ENCODE measurements around the gene TAGLN2. TPM values are rescaled to one million over a fixed set of nuclear protein-coding genes. Genes with fewer than 3 reads are reported as not detected.
"Not testable (repeated sequence)": the region's sequence is repeated elsewhere in the genome, so short reads cannot be mapped to it uniquely, and the experiment has no call there.

TAGLN2 gene
- polyA plus RNA-seq, 12 donors: 150 to 239 (median 173) TPM; not detected in 1

- no peak for DNase-seq
These were observed 18.3 kb downstream of the TAGLN2 start for GRCh38 chr1:159906960-159907359.

GRCh38 chr1:159904036-159904435 is 21.3 kb downstream of the TAGLN2 start:
- DNase-seq: not testable (repeated sequence)

GRCh38 chr1:159902541-159902940 is 22.8 kb downstream of the TAGLN2 start:
- DNase-seq: no peak

GRCh38 chr1:159900755-159901360 is 24.4 kb downstream of the TAGLN2 start:
- DNase-seq: no peak

- peak; percentile 59 for DNase-seq
These were observed 25.1 kb downstream of the TAGLN2 start, which contains the start of gene CFAP45 for GRCh38 chr1:159900086-159900680. TSS of gene CFAP45 (minus strand) at chr1:159900165. CDS start at chr1:159900098, 67 bp downstream.

GRCh38 chr1:159899634-159900033 is 25.7 kb downstream of the TAGLN2 start:
- not testable (repeated sequence) for DNase-seq

- no peak for DNase-seq
These were observed 26.8 kb downstream of the TAGLN2 start for GRCh38 chr1:159898527-159898926.

- no peak for DNase-seq
These were observed 27.3 kb downstream of the TAGLN2 start for GRCh38 chr1:159897962-159898361.

GRCh38 chr1:159896546-159896930 is 28.8 kb downstream of the TAGLN2 start:
- DNase-seq: no peak

GRCh38 chr1:159895836-159896545 is 29.3 kb downstream of the TAGLN2 start:
- DNase-seq: peak; percentile 46

GRCh38 chr1:159895286-159895685 is 30.0 kb downstream of the TAGLN2 start:
- DNase-seq: no peak

GRCh38 chr1:159892944-159893343 is 32.4 kb downstream of the TAGLN2 start:
- no peak for DNase-seq

GRCh38 chr1:159891275-159892157 is 33.8 kb downstream of the TAGLN2 start:
- peak; percentile 63 for DNase-seq

- DNase-seq: no peak
These were observed 34.9 kb downstream of the TAGLN2 start for GRCh38 chr1:159890390-159890789.

GRCh38 chr1:159889821-159890252 is 35.5 kb downstream of the TAGLN2 start:
- DNase-seq: peak; percentile 58

GRCh38 chr1:159889202-159889601 is 36.1 kb downstream of the TAGLN2 start:
- DNase-seq: no peak

- no peak for DNase-seq
These were observed 41.0 kb downstream of the TAGLN2 start for GRCh38 chr1:159884296-159884695.

GRCh38 chr1:159883134-159883533 is 42.2 kb downstream of the TAGLN2 start:
- no peak for DNase-seq

- no peak for DNase-seq
These were observed 42.8 kb downstream of the TAGLN2 start for GRCh38 chr1:159882527-159882862.

GRCh38 chr1:159881622-159882526 is 43.4 kb downstream of the TAGLN2 start:
- DNase-seq: no peak

GRCh38 chr1:159880430-159880829 is 44.9 kb downstream of the TAGLN2 start:
- DNase-seq: no peak
